ENCODE measurements around the gene PLEKHA5. TPM values are rescaled to one million over a fixed set of nuclear protein-coding genes. Genes with fewer than 3 reads are reported as not detected.

PLEKHA5 gene
- total RNA-seq, 4 donors from 2014 or later = 31.0 to 41.7 (median 34.1) TPM

DNA sequence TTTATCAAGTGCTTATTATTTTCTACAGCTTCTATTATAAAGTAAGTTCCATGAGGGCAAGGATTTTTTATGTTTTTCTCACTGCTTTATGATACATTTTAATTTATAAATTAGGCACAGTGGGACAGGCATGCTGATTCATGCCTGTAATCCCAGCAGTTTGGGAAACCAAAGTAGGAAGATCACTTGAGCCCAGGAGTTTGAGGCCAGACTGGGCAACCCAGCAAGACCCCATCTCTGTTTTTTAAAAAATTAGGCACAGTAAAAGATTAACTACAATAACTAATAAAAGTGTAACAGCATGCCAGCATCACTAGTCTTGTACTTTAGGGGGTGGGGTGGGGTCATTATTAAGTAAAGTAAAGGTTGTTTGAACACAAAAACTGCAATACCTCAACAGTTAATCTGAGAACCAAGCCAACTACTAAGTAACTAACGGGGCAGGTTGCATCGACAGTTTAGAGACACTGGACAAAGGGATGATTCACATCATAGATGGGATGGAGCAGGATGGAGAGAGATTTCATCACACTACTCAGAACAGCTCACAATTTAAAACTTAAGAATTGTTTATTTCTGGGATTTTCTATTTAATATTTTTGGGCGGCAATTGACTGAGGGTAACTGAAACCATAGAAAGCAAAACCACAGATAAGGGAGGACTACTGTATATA lies 119.5 kb downstream of the PLEKHA5 start:
- DNase-seq (ENCODE audit: low spot score in 2 of 2) = no peak
- no peak overlapping the region for H3K4me3 ChIP-seq (ENCODE audit: low read depth, poor library complexity, severe bottlenecking)
- TF ChIP-seq, protein P1, sequence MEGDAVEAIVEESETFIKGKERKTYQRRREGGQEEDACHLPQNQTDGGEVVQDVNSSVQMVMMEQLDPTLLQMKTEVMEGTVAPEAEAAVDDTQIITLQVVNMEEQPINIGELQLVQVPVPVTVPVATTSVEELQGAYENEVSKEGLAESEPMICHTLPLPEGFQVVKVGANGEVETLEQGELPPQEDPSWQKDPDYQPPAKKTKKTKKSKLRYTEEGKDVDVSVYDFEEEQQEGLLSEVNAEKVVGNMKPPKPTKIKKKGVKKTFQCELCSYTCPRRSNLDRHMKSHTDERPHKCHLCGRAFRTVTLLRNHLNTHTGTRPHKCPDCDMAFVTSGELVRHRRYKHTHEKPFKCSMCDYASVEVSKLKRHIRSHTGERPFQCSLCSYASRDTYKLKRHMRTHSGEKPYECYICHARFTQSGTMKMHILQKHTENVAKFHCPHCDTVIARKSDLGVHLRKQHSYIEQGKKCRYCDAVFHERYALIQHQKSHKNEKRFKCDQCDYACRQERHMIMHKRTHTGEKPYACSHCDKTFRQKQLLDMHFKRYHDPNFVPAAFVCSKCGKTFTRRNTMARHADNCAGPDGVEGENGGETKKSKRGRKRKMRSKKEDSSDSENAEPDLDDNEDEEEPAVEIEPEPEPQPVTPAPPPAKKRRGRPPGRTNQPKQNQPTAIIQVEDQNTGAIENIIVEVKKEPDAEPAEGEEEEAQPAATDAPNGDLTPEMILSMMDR (IDR thresholded peaks at IDR 0.05) = no peak
- no peak for TF ChIP-seq POLR2A (IDR thresholded peaks at IDR 0.05)
- WGBS, 2 donors = 61 to 66% methylated on average over 3 of the region's 3 CpGs
- intact Hi-C loops (cut with DNase I; ENCODE audit: low total_unique reads) = no loop called here

DNA sequence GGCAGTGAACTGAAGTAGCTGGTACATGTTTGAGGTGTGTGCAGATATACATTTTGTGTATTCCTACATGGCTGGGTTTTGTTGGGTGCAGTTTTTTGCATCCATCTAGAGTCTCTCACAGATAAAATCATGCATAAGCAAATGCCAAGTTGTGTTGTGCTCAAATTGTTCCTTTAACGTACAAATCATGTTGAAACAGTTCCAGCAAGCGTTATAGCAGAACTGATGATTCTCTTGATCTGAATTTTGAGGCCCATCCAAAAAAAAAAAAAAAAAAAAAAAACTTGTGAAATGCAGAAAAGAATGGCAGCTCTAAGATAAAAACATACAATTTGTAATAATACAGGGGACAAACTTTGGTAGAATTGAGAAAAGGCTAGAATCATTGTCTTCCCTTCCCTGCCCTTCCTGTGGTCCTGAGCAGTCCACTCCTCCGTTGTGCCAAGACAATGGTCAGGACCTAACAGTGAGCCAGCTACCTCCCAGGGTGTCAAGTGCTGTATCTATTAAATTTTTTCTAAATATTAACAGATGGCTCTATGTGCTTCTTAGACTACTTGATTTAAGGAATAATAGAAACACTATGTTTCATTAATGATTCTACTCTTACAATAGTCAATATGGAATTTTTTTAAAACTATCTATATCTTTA lies 122.1 kb downstream of the PLEKHA5 start:
- no peak overlapping the region for H3K4me3 ChIP-seq (ENCODE audit: low read depth, poor library complexity, severe bottlenecking)
- no peak for TF ChIP-seq POLR2A (IDR thresholded peaks at IDR 0.05)
- TF ChIP-seq, protein P1 (IDR thresholded peaks at IDR 0.05) = no peak
- 33% methylated on average over 3 of the region's 3 CpGs for WGBS, 2 donors
- no peak for DNase-seq (ENCODE audit: low spot score in 2 of 2)
- intact Hi-C loops (cut with DNase I; ENCODE audit: low total_unique reads) = no loop called here

DNA sequence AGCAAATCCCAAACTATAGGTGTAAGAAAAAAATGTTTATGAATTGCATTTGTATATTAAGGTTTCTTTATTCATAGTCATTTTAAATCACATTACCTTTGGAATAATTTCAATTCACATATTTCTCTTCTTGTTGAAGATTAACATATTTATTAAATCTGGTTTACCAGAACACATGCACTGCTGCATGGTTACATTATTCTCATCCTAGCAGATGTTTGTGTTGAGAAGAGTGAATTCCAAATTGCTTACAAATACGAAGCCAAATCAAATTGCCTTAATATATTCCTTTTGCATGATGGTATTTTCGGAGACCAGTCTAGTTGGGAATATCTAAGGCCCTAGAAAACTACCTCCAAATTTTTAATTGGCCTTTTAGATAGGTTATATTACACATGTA lies 130.6 kb downstream of the PLEKHA5 start:
- whole genome bisulfite sequencing, 2 donors = 76 to 95% methylated on average over 2 of the region's 2 CpGs
- intact Hi-C loops (cut with DNase I; ENCODE audit: low total_unique reads) = no loop called here
- no peak overlapping the region for H3K4me3 ChIP-seq (ENCODE audit: low read depth, poor library complexity, severe bottlenecking)
- no peak for TF ChIP-seq POLR2A (IDR thresholded peaks at IDR 0.05)
- TF ChIP-seq, protein P1 (IDR thresholded peaks at IDR 0.05) = no peak
- no peak for DNase-seq (ENCODE audit: low spot score in 2 of 2)

DNA sequence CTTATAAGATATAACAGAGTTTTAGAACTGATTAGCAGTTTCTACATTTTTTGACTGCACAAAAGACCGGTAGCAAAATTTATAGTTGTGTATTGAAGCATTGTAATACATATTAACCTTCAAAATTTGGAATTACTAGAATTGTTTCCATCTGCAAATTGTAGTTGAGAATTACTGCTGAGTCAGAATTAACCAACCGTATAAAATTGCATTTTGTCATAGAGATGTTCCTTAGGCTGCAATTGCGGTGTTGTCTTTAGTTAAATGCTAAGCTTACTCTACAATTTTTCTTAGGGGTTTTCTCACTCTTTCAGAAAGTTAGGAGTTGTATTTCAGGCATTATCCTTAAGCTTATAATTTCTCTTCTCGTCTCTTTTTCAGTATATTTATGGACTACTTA lies 132.2 kb downstream of the PLEKHA5 start:
- DNase-seq (ENCODE audit: low spot score in 2 of 2) = no peak
- H3K4me3 ChIP-seq (ENCODE audit: low read depth, poor library complexity, severe bottlenecking) = no peak overlapping the region
- 90 to 93% methylated on average over 4 of the region's 4 CpGs for WGBS, 2 donors
- intact Hi-C loops (cut with DNase I; ENCODE audit: low total_unique reads) = no loop called here
- no peak for TF ChIP-seq POLR2A (IDR thresholded peaks at IDR 0.05)
- TF ChIP-seq, protein P1 (IDR thresholded peaks at IDR 0.05) = no peak

GRCh38 chr12:19263672-19264071 lies 134.1 kb downstream of the PLEKHA5 start:
- WGBS, 2 donors = 92% methylated on average over 3 of the region's 3 CpGs
- intact Hi-C loops (cut with DNase I; ENCODE audit: low total_unique reads) = no loop called here
- no peak overlapping the region for H3K4me3 ChIP-seq (ENCODE audit: low read depth, poor library complexity, severe bottlenecking)
- TF ChIP-seq, protein P1 (IDR thresholded peaks at IDR 0.05) = no peak
- TF ChIP-seq POLR2A (IDR thresholded peaks at IDR 0.05) = no peak
- DNase-seq (ENCODE audit: low spot score in 2 of 2) = no peak

Data from lower leg skin (tissue), 4 donors.